Measurements from ENCODE around the gene CDH23.

The CDH23 gene

GRCh38 chr10:71435571-71436267, 39.0 kb downstream of the CDH23 start:
- Histone ChIP-seq H3K9me3 (ENCODE audit: control insufficient read depth, insufficient read depth, low read length) (no peaks in the 10 kb centered on the region), H3K79me2 (ENCODE audit: control insufficient read depth, low read length) (no peaks in the 10 kb centered on the region), H3K36me3 (ENCODE audit: control insufficient read depth, low read length) (no peaks in the 10 kb centered on the region), H3K9me2 (replicated peaks; ENCODE audit: control insufficient read depth, low read length) (no peaks in the 10 kb centered on the region), H3K27me3 (ENCODE audit: control insufficient read depth, low read length) (no peaks in the 10 kb centered on the region), H3F3A (ENCODE audit: control insufficient read depth, insufficient read depth) (no peaks in the 10 kb centered on the region), H3K4me1 (ENCODE audit: control insufficient read depth, low read length) (no peaks in the 10 kb centered on the region), H3K27ac (ENCODE audit: low read depth, low read length) (no peak overlapping the region), H3K4me2 (ENCODE audit: low read length) (no peak overlapping the region), H3K4me3 (ENCODE audit: low read length) (no peak overlapping the region), H4K20me1 (ENCODE audit: control insufficient read depth, insufficient read depth, low read depth, low read length) (no peaks in the 10 kb centered on the region)
- TF ChIP-seq EZH2phosphoT487 (IDR thresholded peaks at IDR 0.05; ENCODE audit: borderline replicate concordance, low read length) (no peak), CTCF (IDR thresholded peaks at IDR 0.05; ENCODE audit: low read depth, low read length, poor library complexity, severe bottlenecking) (no peak)

- Histone ChIP-seq H3K4me2 (ENCODE audit: low read length) (no peak overlapping the region), H3K27ac (ENCODE audit: low read depth, low read length) (no peak overlapping the region), H3K36me3 (ENCODE audit: control insufficient read depth, low read length) (no peaks in the 10 kb centered on the region), H4K20me1 (ENCODE audit: control insufficient read depth, insufficient read depth, low read depth, low read length) (no peaks in the 10 kb centered on the region), H3K9me2 (replicated peaks; ENCODE audit: control insufficient read depth, low read length) (no peaks in the 10 kb centered on the region), H3K4me3 (ENCODE audit: low read length) (no peak overlapping the region), H3K4me1 (ENCODE audit: control insufficient read depth, low read length) (no peaks in the 10 kb centered on the region), H3K79me2 (ENCODE audit: control insufficient read depth, low read length) (no peaks in the 10 kb centered on the region), H3K27me3 (ENCODE audit: control insufficient read depth, low read length) (no peaks in the 10 kb centered on the region), H3F3A (ENCODE audit: control insufficient read depth, insufficient read depth) (no peaks in the 10 kb centered on the region), H3K9me3 (ENCODE audit: control insufficient read depth, insufficient read depth, low read length) (no peaks in the 10 kb centered on the region)
- TF ChIP-seq EZH2phosphoT487 (IDR thresholded peaks at IDR 0.05; ENCODE audit: borderline replicate concordance, low read length) (no peak), CTCF (IDR thresholded peaks at IDR 0.05; ENCODE audit: low read depth, low read length, poor library complexity, severe bottlenecking) (no peak)
Observed at GRCh38 chr10:71436268-71437125, 39.8 kb downstream of the CDH23 start.

GRCh38 chr10:71437537-71438092, 40.9 kb downstream of the CDH23 start:
- Histone ChIP-seq H3K27ac (ENCODE audit: low read depth, low read length) (no peak overlapping the region), H3K9me3 (ENCODE audit: control insufficient read depth, insufficient read depth, low read length) (no peaks in the 10 kb centered on the region), H3F3A (ENCODE audit: control insufficient read depth, insufficient read depth) (no peaks in the 10 kb centered on the region), H3K79me2 (ENCODE audit: control insufficient read depth, low read length) (no peaks in the 10 kb centered on the region), H3K27me3 (ENCODE audit: control insufficient read depth, low read length) (no peaks in the 10 kb centered on the region), H4K20me1 (ENCODE audit: control insufficient read depth, insufficient read depth, low read depth, low read length) (no peaks in the 10 kb centered on the region), H3K4me2 (ENCODE audit: low read length) (no peak overlapping the region), H3K4me3 (ENCODE audit: low read length) (no peak overlapping the region), H3K36me3 (ENCODE audit: control insufficient read depth, low read length) (no peaks in the 10 kb centered on the region), H3K9me2 (replicated peaks; ENCODE audit: control insufficient read depth, low read length) (no peaks in the 10 kb centered on the region), H3K4me1 (ENCODE audit: control insufficient read depth, low read length) (no peaks in the 10 kb centered on the region)
- TF ChIP-seq EZH2phosphoT487 (IDR thresholded peaks at IDR 0.05; ENCODE audit: borderline replicate concordance, low read length) (no peak), CTCF (IDR thresholded peaks at IDR 0.05; ENCODE audit: low read depth, low read length, poor library complexity, severe bottlenecking) (no peak)
